BE2C (cell line): Measurements from ENCODE around the gene GNRH2.
"Not testable (repeated sequence)": the region's sequence is repeated elsewhere in the genome, so short reads cannot be mapped to it uniquely, and the experiment has no call there.

ENCODE experiments used
- DNase-seq: peaks from one replicate; pipeline ENCODE4 v3.0.0-alpha.2; 2020
- H3K27me3 ChIP-seq: fragments of 250-450 bp; sonication (Bioruptor Pico); 2 replicates; pipeline ENCODE4 v1.5.1; 2020; ENCODE audit warnings: mild to moderate bottlenecking
- H3K36me3 ChIP-seq: fragments of 250-450 bp; sonication (Bioruptor Pico); 2 replicates; pipeline ENCODE4 v1.5.1; 2020; ENCODE audit warnings: mild to moderate bottlenecking
- H3K4me1 ChIP-seq: fragments of 250-450 bp; sonication (Bioruptor Pico); 2 replicates; pipeline ENCODE4 v1.5.1; 2020
- H3K4me3 ChIP-seq: 2 replicates; pipeline ENCODE4 v1.5.1; 2011; ENCODE audit warnings: low read depth, low read length
- H3K9me3 ChIP-seq: fragments of 250-450 bp; sonication (Bioruptor Pico); 2 replicates; pipeline ENCODE4 v1.5.1; 2020
- TF ChIP-seq, protein P1 (sequence below): IDR thresholded peaks from 2 replicates; pipeline ENCODE4 v1.5.1; 2012; ENCODE audit warnings: mild to moderate bottlenecking, low read depth, low read length

The GNRH2 gene

DNA sequence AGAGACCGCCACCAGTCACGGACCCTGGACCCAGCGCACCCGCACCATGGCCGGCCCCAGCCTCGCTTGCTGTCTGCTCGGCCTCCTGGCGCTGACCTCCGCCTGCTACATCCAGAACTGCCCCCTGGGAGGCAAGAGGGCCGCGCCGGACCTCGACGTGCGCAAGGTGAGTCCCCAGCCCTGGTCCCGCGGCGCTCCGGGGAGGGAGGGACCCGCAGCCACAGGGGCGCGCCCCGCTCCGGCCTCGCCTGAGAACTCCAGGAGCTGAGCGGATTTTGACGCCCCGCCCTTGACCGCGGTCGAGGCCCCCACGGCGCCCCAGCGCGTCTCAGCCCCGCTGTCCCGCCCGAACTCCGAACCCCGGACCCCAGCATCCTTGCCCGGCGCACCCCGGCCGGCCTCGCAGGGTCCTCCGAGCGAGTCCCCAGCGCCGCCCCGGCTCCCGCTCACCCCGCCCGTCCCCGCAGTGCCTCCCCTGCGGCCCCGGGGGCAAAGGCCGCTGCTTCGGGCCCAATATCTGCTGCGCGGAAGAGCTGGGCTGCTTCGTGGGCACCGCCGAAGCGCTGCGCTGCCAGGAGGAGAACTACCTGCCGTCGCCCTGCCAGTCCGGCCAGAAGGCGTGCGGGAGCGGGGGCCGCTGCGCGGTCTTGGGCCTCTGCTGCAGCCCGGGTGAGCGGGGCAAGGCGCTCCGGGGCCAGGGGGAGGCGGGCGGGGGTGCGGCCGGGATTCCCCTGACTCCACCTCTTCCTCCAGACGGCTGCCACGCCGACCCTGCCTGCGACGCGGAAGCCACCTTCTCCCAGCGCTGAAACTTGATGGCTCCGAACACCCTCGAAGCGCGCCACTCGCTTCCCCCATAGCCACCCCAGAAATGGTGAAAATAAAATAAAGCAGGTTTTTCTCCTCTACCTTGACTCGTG lies 28.4 kb downstream of the GNRH2 start, which contains the start of gene OXT:
Gene OXT, plus strand, starts transcription at position 11 of the 920 bp plus-strand sequence. Its CDS starts 36 bp downstream, at position 47.
- Histone ChIP-seq H3K27me3 (peaks cover 8% of the 10 kb centered on the region; the same call in 1 of the 2 replicates), H3K9me3 (no peaks in the 10 kb centered on the region; the same call in 1 of the 2 replicates), H3K4me1 (no peaks in the 10 kb centered on the region), H3K4me3 (no peak within 1 kb of the TSS), H3K36me3 (no peaks in the 10 kb centered on the region)
- DNase-seq = no peak
- TF ChIP-seq, protein P1, sequence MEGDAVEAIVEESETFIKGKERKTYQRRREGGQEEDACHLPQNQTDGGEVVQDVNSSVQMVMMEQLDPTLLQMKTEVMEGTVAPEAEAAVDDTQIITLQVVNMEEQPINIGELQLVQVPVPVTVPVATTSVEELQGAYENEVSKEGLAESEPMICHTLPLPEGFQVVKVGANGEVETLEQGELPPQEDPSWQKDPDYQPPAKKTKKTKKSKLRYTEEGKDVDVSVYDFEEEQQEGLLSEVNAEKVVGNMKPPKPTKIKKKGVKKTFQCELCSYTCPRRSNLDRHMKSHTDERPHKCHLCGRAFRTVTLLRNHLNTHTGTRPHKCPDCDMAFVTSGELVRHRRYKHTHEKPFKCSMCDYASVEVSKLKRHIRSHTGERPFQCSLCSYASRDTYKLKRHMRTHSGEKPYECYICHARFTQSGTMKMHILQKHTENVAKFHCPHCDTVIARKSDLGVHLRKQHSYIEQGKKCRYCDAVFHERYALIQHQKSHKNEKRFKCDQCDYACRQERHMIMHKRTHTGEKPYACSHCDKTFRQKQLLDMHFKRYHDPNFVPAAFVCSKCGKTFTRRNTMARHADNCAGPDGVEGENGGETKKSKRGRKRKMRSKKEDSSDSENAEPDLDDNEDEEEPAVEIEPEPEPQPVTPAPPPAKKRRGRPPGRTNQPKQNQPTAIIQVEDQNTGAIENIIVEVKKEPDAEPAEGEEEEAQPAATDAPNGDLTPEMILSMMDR = no peak

DNA sequence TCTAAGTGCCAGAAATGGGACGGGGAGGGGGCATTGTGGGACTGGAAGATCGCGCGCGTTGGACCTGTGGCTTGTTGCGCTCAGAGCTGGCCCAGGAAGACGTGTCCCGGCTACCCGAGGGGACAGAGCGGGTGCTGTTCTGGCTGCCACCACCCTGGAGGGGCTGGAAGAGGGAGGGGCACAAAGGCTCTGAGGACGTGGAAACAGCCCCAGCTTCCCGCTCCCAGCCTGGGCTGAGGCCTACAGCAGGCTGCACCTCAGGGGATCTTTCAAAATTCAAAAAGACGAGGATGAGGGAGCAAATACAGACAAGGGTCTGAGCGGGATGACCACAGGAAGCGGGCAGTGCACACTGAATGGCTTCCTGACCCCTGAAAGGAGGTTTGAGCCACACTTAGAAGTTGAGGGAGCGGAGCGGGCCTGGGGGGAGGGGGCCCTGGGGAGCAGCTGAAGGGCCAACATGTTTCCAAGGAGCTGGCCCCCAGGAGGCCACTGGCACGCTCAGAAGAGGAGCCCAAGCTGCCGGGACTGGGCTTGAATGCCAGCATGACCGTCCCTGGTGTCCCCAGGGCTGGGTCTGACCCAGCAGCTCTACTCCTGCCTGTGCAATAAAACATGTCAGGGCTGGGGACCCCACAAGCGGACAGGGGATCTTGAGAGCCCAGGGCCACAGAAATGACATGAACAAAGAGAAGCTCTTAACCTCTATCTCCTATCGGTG lies 29.3 kb downstream of the GNRH2 start:
- Histone ChIP-seq H3K9me3 (no peaks in the 10 kb centered on the region; the same call in 1 of the 2 replicates), H3K4me3 (no peak overlapping the region), H3K36me3 (no peaks in the 10 kb centered on the region), H3K4me1 (no peaks in the 10 kb centered on the region), H3K27me3 (peaks cover 6% of the 10 kb centered on the region; the same call in 1 of the 2 replicates)
- no peak for DNase-seq
- TF ChIP-seq, protein P1 = no peak

DNA sequence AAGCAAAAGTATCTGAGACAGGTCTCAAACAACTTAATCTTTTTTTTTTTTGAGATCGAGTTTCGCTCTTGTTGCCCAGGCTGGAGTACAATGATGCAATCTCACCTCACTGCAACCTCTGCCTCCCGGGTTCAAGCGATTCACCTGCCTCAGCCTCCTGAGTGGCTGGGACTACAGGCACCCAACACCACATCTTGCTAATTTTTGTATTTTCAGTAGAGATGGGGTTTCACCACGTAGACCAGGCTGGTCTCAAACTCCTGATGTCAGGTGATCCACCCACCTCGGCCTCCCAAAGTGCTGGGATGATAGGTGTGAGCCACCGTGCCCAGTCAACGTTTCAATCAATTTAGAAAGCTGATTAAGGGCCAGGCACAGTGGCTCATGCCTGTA lies 29.8 kb downstream of the GNRH2 start:
- H3K9me3 ChIP-seq, H3K27me3 ChIP-seq, H3K4me3 ChIP-seq, DNase-seq, H3K4me1 ChIP-seq, H3K36me3 ChIP-seq: not testable (repeated sequence)

DNA sequence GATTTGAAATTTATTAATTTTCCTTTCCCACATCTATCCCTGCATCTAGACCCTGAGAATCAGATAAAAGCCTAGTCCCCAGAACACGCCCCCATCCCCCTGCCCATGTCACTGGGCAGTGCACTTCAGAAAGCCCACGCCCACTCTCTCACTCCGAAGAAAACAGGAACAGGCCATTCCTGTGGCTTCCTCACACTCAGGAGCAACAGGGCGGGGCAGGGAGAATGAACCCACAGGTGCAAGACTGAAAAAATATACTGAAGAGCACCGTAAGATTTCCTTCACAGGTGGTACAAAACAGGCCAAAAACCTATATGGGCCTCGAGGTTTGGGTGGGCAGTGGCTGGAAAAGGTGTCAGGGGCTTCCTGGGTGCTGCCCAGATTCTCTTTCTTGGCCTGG lies 31.4 kb downstream of the GNRH2 start:
- DNase-seq = no peak
- H3K27me3 ChIP-seq = peaks cover 14% of the 10 kb centered on the region
- H3K4me1 ChIP-seq = no peaks in the 10 kb centered on the region
- no peaks in the 10 kb centered on the region; the same call in 1 of the 2 replicates for H3K9me3 ChIP-seq
- no peak overlapping the region for H3K4me3 ChIP-seq
- TF ChIP-seq, protein P1 = no peak
- no peaks in the 10 kb centered on the region for H3K36me3 ChIP-seq

DNA sequence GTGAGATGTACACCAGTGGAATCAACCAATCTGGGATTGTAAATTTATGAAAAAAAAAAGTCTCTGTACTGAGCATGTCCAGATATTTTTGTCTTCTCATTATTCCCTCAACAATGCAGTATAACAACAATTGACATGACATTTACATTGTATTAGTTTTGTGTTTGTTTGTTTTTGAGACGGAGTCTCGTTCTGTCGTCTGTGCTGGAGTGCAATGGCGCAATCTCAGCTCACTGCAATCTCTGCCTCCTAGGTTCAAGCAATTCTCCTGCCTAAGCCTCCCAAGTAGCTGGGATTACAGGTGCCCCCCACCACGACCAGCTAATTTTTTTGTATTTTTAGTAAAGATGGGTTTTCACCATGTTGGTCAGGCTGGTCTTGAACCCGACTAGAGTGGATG lies 31.9 kb downstream of the GNRH2 start:
- H3K4me1 ChIP-seq, H3K36me3 ChIP-seq, H3K4me3 ChIP-seq, DNase-seq, H3K9me3 ChIP-seq: not testable (repeated sequence)
- H3K27me3 ChIP-seq = peaks cover 14% of the 10 kb centered on the region

DNA sequence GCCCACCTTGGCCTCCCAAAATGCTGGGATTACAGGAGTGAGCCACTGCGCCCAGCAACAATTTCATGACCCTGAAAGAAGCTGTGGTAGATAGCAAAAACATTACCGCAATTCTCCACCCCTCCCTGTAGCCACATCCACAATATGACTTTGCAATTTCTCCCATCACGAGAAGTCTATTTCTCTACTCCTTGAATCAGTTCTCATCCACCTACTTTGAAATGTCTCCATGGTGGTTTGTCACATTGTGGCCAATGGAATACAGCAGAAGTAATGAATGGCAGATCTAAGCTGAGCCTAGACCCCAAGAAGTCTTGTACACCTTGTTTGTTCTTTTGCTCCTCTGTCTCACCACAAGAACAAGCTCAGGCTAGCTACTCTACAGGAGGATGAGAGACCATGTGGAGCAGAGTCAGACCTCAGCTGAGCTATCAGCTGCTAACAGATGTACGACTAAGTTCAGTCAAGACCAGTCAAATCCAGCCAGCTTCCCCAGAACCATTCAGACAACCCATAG lies 34.3 kb downstream of the GNRH2 start:
- DNase-seq = no peak

More for the DNA sequence above, 34.3 kb downstream of the GNRH2 start:
- no peaks in the 10 kb centered on the region for H3K36me3 ChIP-seq
- H3K4me1 ChIP-seq = no peaks in the 10 kb centered on the region
- no peaks in the 10 kb centered on the region; the same call in 1 of the 2 replicates for H3K9me3 ChIP-seq
- peaks cover 27% of the 10 kb centered on the region for H3K27me3 ChIP-seq
- H3K4me3 ChIP-seq = no peak overlapping the region
- TF ChIP-seq, protein P1 = no peak
